Calu3 (cell line): ENCODE results near the gene CACNG4. TPM values are rescaled to one million over a fixed set of nuclear protein-coding genes. Genes with fewer than 3 reads are reported as not detected.

ENCODE experiments used
- BruUV-seq: library from RNA; stranded (reverse); fragments of 400-500 nt; replicated peaks from 2 replicates; lab custom pipeline; 2021; lab: Mats Ljungman, UMichigan
- CTCF ChIA-PET: fragments of 300-600 bp; sonication (Branson Sonifier 250); formaldehyde crosslinking; loops from one replicate; lab custom pipeline; 2022; ENCODE audit warnings: antibody characterized with exemption; lab: Charles Lee
- DNase-seq: peaks from one replicate; pipeline ENCODE4 v3.0.0; 2022
- H3K27ac Mint-ChIP-seq: one replicate; pipeline ENCODE4 v1.8.0; 2022; ENCODE audit warnings: mixed read lengths; ENCODE audit not compliant: unreplicated experiment
- H3K27me3 Mint-ChIP-seq: one replicate; pipeline ENCODE4 v1.8.0; 2022; ENCODE audit warnings: mixed read lengths; ENCODE audit not compliant: unreplicated experiment
- H3K36me3 Mint-ChIP-seq: one replicate; pipeline ENCODE4 v1.8.0; 2022; ENCODE audit warnings: mild to moderate bottlenecking, moderate library complexity, mixed read lengths; ENCODE audit not compliant: insufficient read depth, unreplicated experiment
- H3K4me1 Mint-ChIP-seq: one replicate; pipeline ENCODE4 v1.8.0; 2022; ENCODE audit warnings: mild to moderate bottlenecking, low read depth, mixed read lengths; ENCODE audit not compliant: unreplicated experiment
- H3K4me3 Mint-ChIP-seq: one replicate; pipeline ENCODE4 v1.8.0; 2022; ENCODE audit warnings: mild to moderate bottlenecking, low read depth, moderate library complexity, mixed read lengths; ENCODE audit not compliant: unreplicated experiment
- H3K9me3 Mint-ChIP-seq: one replicate; pipeline ENCODE4 v1.8.0; 2022; ENCODE audit warnings: low read depth, mixed read lengths; ENCODE audit not compliant: unreplicated experiment
- CTCF ChIP-seq: fragments of 200-600 bp; IDR thresholded peaks from one replicate; pipeline ENCODE4 v1.8.0; 2022; ENCODE audit warnings: antibody characterized with exemption; ENCODE audit not compliant: unreplicated experiment
- intact Hi-C: fragments of 100-400 bp; cut with micrococcal nuclease; formaldehyde crosslinking; loops from one replicate; pipeline ENCODE4 v1.10.0; 2022; ENCODE audit not compliant: unreplicated experiment
- total RNA-seq: library from RNA; stranded (reverse); gene quantifications from 2 replicates; pipeline ENCODE4 v1.2.3, GENCODE V29; 2022

Gene CACNG4
- total RNA-seq, 1 experiment from 2014 or later: 3.8 TPM

- TF ChIP-seq CTCF: no peak
- Mint-ChIP-seq H3K4me1 (no peaks in the 10 kb centered on the region), H3K36me3 (no peaks in the 10 kb centered on the region), H3K4me3 (no peak overlapping the region), H3K27ac (no peak overlapping the region), H3K27me3 (peaks cover 42% of the 10 kb centered on the region), H3K9me3 (peaks cover 4% of the 10 kb centered on the region)
- intact Hi-C loops: no loop called here
- no TSS peak for BruUV-seq
- no peak for DNase-seq
- CTCF ChIA-PET: no interaction called here
Observed at GRCh38 chr17:67050471-67051154, 86.1 kb downstream of the CACNG4 start.

GRCh38 chr17:67051155-67051538 is 86.6 kb downstream of the CACNG4 start:
- no peak for TF ChIP-seq CTCF
- peaks cover 4% of the 10 kb centered on the region for H3K9me3 Mint-ChIP-seq
- CTCF ChIA-PET: no interaction called here
- no peaks in the 10 kb centered on the region for H3K36me3 Mint-ChIP-seq
- H3K27ac Mint-ChIP-seq: no peak overlapping the region
- peaks cover 37% of the 10 kb centered on the region for H3K27me3 Mint-ChIP-seq
- H3K4me1 Mint-ChIP-seq: no peaks in the 10 kb centered on the region
- DNase-seq: no peak
- intact Hi-C loops: no loop called here
- BruUV-seq: no TSS peak
- no peak overlapping the region for H3K4me3 Mint-ChIP-seq

- no peak overlapping the region for H3K4me3 Mint-ChIP-seq
Observed at GRCh38 chr17:67051837-67052236, 87.3 kb downstream of the CACNG4 start.

GRCh38 chr17:67052720-67053437 is 88.4 kb downstream of the CACNG4 start:
- Mint-ChIP-seq H3K9me3 (peaks cover 4% of the 10 kb centered on the region), H3K36me3 (no peaks in the 10 kb centered on the region), H3K27me3 (peaks cover 24% of the 10 kb centered on the region), H3K27ac (no peak overlapping the region), H3K4me3 (no peak overlapping the region), H3K4me1 (no peaks in the 10 kb centered on the region)
- no TSS peak for BruUV-seq
- CTCF ChIA-PET: no interaction called here
- intact Hi-C loops: no loop called here
- TF ChIP-seq CTCF: no peak
- DNase-seq: no peak

More at GRCh38 chr17:67051837-67052236, 87.3 kb downstream of the CACNG4 start:
- no peak for TF ChIP-seq CTCF
- H3K9me3 Mint-ChIP-seq: peaks cover 4% of the 10 kb centered on the region
- no peak for DNase-seq
- no TSS peak for BruUV-seq
- no peaks in the 10 kb centered on the region for H3K36me3 Mint-ChIP-seq
- H3K4me1 Mint-ChIP-seq: no peaks in the 10 kb centered on the region
- intact Hi-C loops: no loop called here
- H3K27ac Mint-ChIP-seq: no peak overlapping the region
- H3K27me3 Mint-ChIP-seq: peaks cover 30% of the 10 kb centered on the region
- CTCF ChIA-PET: no interaction called here
